ENCODE results near the gene HOXA6. TPM values are rescaled to one million over a fixed set of nuclear protein-coding genes. Genes with fewer than 3 reads are reported as not detected.

Gene HOXA6
- total RNA-seq, 1 donor from 2014 or later, result not detected

DNA sequence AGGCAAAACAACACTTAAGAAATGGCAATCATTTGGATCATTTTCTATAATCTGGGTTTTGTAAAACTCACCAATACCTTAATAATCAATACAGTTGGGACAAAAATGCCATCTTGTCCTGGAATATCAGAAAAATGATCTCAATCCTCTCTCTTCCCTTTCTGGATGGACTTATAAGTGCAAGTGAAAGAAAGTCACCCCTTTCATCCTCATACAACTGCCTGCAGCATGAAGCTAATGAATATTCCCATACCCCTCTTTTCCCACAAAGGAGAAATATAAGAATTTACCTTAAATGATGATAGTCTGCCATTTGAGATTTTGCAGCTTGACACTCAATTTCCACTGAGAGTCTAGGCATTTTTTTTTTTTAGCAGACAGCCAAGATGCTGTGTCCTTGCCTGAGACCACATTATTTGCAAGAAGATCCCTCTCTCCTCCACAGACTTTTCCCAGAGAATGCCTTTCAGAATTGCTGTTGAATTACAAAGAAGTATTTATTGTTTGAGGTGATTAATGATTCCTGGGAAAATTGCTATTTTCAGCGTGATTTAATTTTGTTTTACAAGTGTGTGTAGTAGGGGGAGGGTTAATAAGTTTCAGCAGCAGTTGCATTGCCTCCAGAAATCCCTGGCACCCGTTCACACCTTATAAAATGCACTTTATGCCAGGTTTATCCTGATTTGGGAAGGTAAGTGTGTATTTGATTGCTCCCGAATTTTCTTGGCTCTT is 20.8 kb downstream of the HOXA6 start:
- intact Hi-C loops (cut with micrococcal nuclease), result no loop called here

GRCh38 chr7:27125986-27126394 is 21.6 kb downstream of the HOXA6 start:
- intact Hi-C loops (cut with micrococcal nuclease), result no loop called here

DNA sequence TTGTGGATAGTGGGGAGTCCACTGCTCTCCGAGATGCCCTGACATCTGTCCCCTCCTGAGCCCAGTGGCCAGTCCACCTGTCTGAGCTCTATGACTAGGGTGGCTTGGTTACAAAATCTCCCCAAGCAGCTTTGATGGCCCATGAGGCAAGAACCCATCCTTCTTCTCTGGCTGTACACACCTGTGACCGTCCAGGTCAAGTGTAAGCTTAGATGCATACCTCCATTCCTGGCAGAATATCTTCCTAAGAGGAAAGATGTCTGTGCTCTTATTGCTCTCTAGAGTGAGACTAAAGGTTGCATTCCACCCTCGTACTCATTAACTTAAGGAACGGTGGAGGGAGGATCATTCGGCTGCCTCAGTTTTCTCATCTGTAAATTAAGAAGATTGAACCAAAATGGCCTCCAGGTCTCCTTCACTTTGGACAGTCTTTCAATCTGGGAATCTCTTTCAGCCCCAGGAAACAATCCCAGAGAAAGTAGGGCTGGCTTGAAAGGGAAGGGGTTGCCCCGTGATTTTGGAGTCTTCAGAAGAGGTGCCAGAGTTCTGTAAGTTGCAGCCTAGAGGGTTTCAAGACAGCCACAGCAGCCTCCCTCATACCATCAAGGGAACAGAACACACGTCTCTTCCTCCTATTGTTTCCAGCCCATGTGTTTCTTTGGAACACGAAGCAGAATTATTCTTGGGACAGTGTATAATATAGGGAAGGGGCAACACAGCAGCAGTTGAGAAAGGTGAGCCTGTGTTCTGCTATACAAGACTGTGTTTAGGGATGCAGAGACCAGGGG is 22.5 kb downstream of the HOXA6 start:
- intact Hi-C loops (cut with micrococcal nuclease), result no loop called here

GRCh38 chr7:27124096-27124901 is 23.3 kb downstream of the HOXA6 start:
- intact Hi-C loops (cut with micrococcal nuclease), result no loop called here

DNA sequence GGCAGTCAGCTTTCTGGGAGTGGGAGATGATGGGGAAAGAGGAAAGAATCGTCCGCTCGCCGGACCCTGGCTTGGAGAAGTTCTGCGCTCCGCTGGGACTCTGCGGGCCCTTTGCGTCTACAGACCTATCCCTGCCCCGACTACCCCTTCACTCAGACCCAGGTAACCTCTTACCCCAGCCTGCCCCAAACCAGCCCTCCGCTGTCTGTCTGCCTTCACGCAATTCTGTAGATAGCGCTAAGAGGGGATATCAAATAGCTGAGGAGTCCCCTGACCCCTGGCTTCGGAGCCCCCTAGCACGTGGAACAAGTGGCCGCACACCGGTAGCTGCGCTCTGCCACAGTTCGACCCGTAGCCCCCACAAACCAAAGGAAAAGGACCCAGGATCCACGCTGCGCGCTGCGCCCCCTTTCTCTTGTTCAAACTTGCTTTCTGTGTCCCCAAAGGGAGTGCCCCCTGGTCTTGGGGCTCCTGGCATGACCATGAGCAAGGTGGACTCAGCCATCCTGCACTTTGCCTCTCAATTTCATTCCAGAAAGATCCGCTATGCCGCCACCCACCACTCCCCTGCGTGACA is 24.0 kb downstream of the HOXA6 start:
- intact Hi-C loops (cut with micrococcal nuclease), result no loop called here

GRCh38 chr7:27123007-27123476 is 24.5 kb downstream of the HOXA6 start:
- intact Hi-C loops (cut with micrococcal nuclease), result no loop called here

DNA sequence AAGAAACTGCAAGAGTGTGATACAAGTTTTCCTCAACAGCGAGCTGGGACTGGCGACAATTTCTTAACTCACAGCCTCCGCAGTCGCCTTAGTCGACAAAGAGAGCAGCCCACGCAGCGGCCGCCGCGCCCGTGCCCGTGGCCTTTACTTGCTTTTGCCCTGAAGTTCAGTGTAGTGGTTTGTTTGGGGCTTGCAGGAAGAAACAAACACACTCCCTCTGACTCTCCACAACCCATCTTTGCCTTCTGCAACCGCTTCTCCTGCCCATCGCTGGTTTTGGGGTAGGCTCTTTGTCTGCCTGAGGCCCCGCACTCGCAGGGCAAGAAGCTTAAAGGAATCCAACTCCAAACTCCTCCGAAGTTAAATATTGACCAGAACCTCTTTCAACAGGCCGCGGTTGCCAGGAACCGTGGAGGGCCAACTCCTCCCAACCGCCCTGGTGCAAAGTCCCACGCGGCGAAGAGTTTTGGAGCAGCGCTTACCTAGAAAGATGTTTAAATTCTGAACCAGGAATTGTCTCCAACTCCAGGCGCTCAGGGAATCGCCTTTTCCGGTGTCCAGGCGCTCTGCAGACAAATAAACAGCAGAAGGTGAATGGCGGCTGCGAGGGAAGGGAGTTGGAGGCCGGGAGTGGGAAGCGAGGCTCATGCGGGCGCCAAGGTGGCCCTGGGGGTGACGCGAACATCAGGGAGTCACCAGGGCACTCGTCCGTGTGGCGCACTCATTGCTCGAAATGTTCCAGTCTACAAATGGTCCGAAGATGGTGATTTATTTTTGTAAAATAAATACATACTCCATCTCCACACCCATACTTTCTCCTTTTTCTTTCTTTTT is 25.3 kb downstream of the HOXA6 start:
- intact Hi-C loops (cut with micrococcal nuclease), result no loop called here

- intact Hi-C loops (cut with micrococcal nuclease), result no loop called here
Measured at GRCh38 chr7:27121684-27122076, 25.9 kb downstream of the HOXA6 start.

GRCh38 chr7:27119412-27119911 is 28.1 kb downstream of the HOXA6 start:
- intact Hi-C loops (cut with micrococcal nuclease), result no loop called here

GRCh38 chr7:27118580-27118979 is 29.0 kb downstream of the HOXA6 start:
- intact Hi-C loops (cut with micrococcal nuclease), result no loop called here

GRCh38 chr7:27117887-27118491 is 29.6 kb downstream of the HOXA6 start:
- intact Hi-C loops (cut with micrococcal nuclease), result no loop called here

- intact Hi-C loops (cut with micrococcal nuclease), result no loop called here
Measured at GRCh38 chr7:27116962-27117886, 30.4 kb downstream of the HOXA6 start.

- intact Hi-C loops (cut with micrococcal nuclease), result no loop called here
Measured at GRCh38 chr7:27116031-27116961, 31.3 kb downstream of the HOXA6 start.

DNA sequence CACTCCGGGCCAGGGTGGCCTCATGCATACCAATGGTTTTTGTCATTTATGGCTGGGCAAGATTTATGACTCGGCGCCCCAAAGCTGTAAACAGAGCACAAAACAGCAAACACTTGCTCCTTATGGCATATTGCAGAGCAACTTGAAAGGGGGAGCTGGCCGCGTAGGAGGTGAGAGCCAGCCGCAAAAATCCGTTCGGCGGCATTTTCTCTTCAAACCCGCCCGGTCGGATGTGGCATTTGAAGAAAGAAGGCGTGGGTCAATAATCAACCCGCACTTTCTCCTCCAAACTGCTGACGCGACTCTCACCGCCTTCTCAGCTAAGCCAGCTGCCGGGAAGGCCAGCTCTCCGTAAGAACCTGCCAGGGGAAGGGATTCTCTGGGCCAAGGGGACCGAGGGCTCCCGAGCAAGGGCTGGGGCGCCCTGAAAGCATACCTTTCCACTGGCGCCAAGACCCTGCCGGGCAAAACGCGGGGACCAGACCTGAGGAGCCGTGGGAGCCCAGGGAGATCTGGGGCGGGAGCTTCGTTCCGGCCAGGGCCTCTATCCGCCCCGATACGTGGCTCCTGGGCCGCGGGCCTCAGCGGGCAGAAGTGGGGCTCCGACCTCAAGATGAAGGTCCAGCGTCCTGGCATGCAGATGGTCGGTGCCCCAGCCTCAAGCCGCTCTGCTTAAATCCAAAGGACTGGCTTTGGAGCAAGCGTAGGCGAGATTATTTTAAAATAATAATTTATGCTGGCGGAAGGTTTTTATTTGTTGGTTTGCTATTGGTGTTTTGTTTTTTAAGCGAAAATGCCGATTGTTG is 32.1 kb downstream of the HOXA6 start:
- intact Hi-C loops (cut with micrococcal nuclease), result no loop called here

DNA sequence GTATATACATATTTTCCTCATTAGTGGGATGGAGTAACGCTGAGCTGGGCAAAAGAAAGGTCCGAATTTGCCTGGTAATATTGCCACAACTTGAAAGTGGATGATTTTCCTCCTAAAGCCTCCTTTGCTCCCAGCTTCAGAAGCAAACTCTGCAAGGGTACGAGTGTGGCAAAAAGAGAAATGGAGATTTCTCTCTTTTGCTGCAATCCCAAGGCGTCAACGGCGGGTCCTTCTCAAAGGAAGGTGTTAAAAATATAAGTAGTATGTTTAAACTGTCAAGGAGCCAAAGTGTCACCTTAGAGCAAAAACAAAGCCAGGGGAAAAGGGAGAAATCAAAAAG is 32.7 kb downstream of the HOXA6 start:
- intact Hi-C loops (cut with micrococcal nuclease), result no loop called here

- intact Hi-C loops (cut with micrococcal nuclease), result no loop called here
Measured at GRCh38 chr7:27113991-27114769, 33.4 kb downstream of the HOXA6 start.
